ENCODE measurements around the gene AVPI1.

Gene AVPI1

DNA sequence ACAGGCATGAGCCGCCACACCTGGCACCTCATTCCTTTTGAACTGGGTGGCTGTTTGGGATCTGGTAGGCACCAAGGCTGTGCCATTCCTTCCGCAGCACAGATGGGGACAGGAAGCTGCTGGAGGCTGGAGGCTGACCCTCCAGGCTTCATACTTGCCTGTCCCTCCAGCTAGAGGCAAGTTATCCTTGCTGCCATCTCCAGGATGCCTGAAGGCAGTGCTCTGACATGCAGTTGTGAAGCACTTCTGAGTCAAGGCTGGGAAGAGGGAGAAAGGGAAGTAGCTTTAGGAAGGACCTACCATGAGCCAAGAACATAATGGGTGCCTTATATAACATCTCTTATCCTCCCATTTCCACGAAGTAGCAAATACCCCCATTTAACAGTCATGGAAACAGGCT lies 36.0 kb upstream of the AVPI1 start:
- H4K20me1 ChIP-seq = 0 out of 2 replicates have a peak, but pooled peaks cover 12% of the 10 kb centered on the region
- TF ChIP-seq Cebpa-rat (IDR thresholded peaks at IDR 0.05) = no peak

DNA sequence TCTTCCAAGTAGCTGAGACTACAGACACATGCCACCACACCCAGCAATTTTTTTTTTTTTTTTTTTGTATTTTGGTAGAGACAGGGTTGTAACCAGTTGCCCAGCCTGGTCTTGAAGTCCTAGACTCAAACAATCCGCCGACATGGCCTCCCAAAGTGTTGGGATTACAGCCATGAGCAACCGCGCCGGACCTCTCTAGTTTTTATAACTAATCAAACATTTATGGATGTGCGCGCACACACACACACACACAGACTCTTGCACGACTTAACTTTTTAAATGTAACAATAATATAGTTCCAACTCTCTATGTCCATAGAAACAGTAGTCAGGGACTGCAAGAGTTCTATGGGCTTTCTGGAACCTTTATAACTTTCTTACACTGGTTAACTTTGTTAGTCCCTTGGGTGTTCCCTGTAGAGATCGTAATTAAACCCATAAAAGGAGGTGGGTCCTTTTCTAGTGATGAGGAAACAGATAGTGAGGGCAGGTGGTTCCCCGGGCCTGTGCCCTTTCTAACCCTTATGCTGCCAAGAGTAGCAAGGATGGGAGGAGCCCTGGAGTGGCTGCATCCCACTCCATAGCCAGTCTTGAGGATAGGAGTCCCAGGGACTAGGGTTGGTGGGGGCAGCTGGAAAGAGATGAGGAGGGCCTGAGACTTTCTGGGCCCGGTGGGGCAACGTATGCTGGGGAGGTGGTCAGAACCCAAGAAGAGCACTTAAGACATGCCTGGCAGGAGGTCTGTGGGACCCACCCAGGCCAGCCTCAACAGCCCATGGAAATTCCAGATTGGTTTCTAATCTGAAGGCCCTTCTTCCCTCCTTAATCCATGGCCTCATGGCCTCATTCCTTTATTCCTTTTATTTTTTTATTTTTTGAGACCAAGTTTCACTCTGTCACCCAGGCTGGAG lies 35.1 kb upstream of the AVPI1 start:
- peaks cover 33% of the 10 kb centered on the region for H3K4me1 ChIP-seq
- peaks cover 20% of the 10 kb centered on the region; the same call in 1 of the 2 replicates for H4K20me1 ChIP-seq
- H3K4me2 ChIP-seq = no peak overlapping the region
- H3K27me3 ChIP-seq = no peaks in the 10 kb centered on the region
- peaks cover 24% of the 10 kb centered on the region for H3K36me3 ChIP-seq
- H3K4me3 ChIP-seq = no peak overlapping the region
- no peak for TF ChIP-seq Cebpa-rat (IDR thresholded peaks at IDR 0.05)
- no peaks in the 10 kb centered on the region for H3K9me3 ChIP-seq
- H3K9ac ChIP-seq = no peak overlapping the region
- no peak overlapping the region for H3K27ac ChIP-seq

More for the DNA sequence above, 36.0 kb upstream of the AVPI1 start:
- H3K9me3 ChIP-seq = no peaks in the 10 kb centered on the region
- H3K4me3 ChIP-seq = no peak overlapping the region
- H3K36me3 ChIP-seq = peaks cover 15% of the 10 kb centered on the region; the same call in 1 of the 2 replicates
- peaks cover 24% of the 10 kb centered on the region for H3K4me1 ChIP-seq
- no peaks in the 10 kb centered on the region for H3K27me3 ChIP-seq
- no peak overlapping the region for H3K27ac ChIP-seq
- H3K9ac ChIP-seq = no peak overlapping the region
- H3K4me2 ChIP-seq = no peak overlapping the region

DNA sequence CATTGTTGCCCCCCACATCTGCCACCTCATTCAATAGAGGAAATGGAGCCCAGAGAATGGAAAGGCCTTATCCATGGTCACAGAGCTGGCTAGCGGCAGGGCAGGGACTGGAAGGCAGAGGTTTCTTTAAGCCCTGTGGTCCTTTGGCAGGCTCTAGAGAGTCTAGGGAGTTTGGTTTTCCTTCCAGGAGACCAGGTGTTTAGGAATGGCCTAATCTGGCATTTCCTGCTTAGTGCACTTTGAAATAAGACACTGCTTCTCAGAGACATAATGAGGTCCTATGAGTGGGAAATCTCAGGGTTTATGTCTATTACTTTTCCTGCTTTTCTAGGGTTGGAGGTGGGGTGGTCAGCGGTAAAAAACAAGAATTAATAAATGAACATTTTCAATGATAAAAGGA lies 32.6 kb upstream of the AVPI1 start:
- Histone ChIP-seq H3K4me2 (no peak overlapping the region; the same call in 1 of the 2 replicates), H3K9ac (no peak overlapping the region), H3K9me3 (no peaks in the 10 kb centered on the region), H3K4me3 (no peak overlapping the region), H3K4me1 (peaks cover 57% of the 10 kb centered on the region), H3K27ac (no peak overlapping the region), H3K36me3 (peaks cover 35% of the 10 kb centered on the region), H4K20me1 (peaks cover 40% of the 10 kb centered on the region), H3K27me3 (no peaks in the 10 kb centered on the region)
- TF ChIP-seq Cebpa-rat (IDR thresholded peaks at IDR 0.05) = no peak

DNA sequence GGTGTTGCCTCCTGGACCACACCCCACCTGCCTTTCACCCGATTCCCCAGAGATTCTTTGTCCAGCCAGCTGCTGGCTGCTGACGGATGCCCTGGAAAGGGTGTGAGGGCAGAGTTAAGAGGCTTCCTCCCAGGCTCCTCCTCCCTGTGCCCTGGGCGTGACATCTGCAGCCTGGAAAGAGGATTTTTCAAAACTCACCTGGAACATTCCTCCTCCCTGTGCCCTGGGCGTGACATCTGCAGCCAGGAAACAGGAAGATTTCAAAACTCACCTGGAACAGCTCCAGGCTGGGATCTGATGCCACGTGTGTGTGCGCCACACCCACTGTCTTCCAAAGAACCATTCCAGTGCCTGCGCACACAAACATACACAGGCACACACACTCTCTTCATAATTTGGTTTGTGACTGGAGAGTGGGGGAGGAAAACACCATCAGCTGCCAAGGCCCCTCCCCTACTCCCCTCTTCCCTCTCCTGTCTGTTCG lies 31.7 kb upstream of the AVPI1 start:
- peak overlapping the region; percentile 21; the same call in 1 of the 2 replicates for H3K9ac ChIP-seq
- peaks cover 57% of the 10 kb centered on the region for H3K4me1 ChIP-seq
- peaks cover 40% of the 10 kb centered on the region for H4K20me1 ChIP-seq
- H3K36me3 ChIP-seq = peaks cover 35% of the 10 kb centered on the region
- no peaks in the 10 kb centered on the region for H3K9me3 ChIP-seq
- peak overlapping the region; percentile 33; the same call in 1 of the 2 replicates for H3K27ac ChIP-seq
- no peaks in the 10 kb centered on the region for H3K27me3 ChIP-seq
- H3K4me2 ChIP-seq = peak overlapping the region; percentile 86
- TF ChIP-seq Cebpa-rat (IDR thresholded peaks at IDR 0.05) = no peak
- no peak overlapping the region for H3K4me3 ChIP-seq

DNA sequence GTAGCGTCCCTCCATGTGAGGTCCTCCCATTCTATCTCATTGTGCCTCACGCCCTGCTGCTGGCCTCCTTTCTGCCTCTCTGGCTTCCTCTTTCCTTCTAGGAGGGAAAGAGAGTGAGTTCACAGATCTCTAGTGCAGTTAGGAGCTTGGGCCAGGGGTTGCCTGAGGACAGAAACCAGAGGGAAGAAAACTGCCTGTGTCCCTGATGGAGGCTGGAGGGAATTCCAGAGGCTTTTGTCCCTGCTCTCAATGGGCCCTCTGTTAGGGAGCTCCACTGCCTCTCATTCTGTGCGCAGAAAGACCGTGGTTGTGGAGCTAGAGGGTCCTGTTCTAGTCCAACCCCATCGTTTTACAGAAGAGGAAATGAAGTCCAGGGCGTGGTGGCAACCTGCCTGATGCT lies 31.1 kb upstream of the AVPI1 start:
- Histone ChIP-seq H3K4me1 (peaks cover 59% of the 10 kb centered on the region), H3K36me3 (peaks cover 35% of the 10 kb centered on the region), H3K9me3 (no peaks in the 10 kb centered on the region), H3K4me3 (no peak overlapping the region), H3K9ac (peak overlapping the region; percentile 21; the same call in 1 of the 2 replicates), H3K27ac (peak overlapping the region; percentile 33; the same call in 1 of the 2 replicates), H4K20me1 (peaks cover 40% of the 10 kb centered on the region), H3K4me2 (peak overlapping the region; percentile 86), H3K27me3 (no peaks in the 10 kb centered on the region)
- TF ChIP-seq Cebpa-rat (IDR thresholded peaks at IDR 0.05) = no peak

DNA sequence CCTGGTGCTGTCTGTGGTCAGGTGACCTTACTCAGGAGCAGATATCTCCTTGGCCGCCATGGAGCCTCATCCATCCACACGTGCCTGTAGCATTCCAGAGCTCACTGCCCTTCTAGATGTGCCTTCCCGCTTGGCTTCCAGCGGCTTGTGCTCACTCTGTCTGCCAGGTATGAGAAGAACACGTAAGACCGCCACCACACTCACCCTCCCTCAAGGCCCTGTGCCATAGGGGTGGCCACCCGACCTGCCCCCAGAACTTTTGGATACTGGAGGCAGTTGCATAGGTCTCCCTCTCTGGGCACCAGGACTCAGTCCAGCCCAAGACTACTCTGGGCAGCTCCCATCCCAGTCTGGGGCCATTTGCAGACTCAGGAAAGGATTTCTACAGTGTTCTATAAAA lies 30.6 kb upstream of the AVPI1 start:
- Histone ChIP-seq H3K4me3 (no peak overlapping the region), H3K36me3 (peaks cover 35% of the 10 kb centered on the region), H3K27ac (no peak overlapping the region; the same call in 1 of the 2 replicates), H3K4me2 (peak overlapping the region; percentile 86; the same call in 1 of the 2 replicates), H3K9me3 (no peaks in the 10 kb centered on the region), H3K4me1 (peaks cover 64% of the 10 kb centered on the region), H3K9ac (no peak overlapping the region; the same call in 1 of the 2 replicates), H3K27me3 (no peaks in the 10 kb centered on the region), H4K20me1 (peaks cover 40% of the 10 kb centered on the region)
- TF ChIP-seq Cebpa-rat (IDR thresholded peaks at IDR 0.05) = no peak

DNA sequence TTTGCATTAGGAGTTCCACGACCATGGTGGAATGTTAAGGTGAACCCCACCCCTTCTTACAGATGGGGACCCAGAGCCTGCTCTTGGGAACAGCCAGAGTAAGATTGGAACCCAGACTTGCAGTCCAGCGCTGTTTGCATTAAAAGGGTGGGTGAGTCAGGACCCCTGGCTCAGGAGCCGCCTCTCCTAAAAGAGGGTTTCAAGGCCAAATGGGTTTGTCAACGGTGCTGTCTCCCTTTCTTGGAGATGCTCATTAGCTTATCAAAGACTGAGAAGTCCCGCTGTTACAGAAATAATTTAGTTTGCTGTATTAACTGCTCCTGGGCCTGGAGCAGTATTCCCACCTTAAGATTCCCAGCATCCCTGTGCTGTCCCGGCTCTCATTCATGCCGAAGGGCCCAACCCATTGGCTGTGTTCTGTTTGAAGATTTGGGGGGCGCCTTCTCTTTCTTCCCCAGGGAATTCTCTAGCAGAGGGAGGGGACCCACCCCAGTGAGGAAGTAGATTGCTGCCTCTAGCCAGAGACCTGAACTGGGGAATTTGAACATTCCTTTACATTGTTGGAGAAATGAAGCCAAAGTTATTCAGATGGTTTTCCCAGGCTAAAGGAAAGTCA lies 28.3 kb upstream of the AVPI1 start:
- H3K4me3 ChIP-seq = peak overlapping the region; percentile 83
- TF ChIP-seq Cebpa-rat (IDR thresholded peaks at IDR 0.05) = no peak
- peaks cover 35% of the 10 kb centered on the region for H3K36me3 ChIP-seq
- H3K27ac ChIP-seq = peak overlapping the region; percentile 94
- H3K27me3 ChIP-seq = no peaks in the 10 kb centered on the region
- peak overlapping the region; percentile 86 for H3K4me2 ChIP-seq
- peaks cover 40% of the 10 kb centered on the region for H4K20me1 ChIP-seq
- H3K4me1 ChIP-seq = peaks cover 58% of the 10 kb centered on the region
- H3K9ac ChIP-seq = peak overlapping the region; percentile 91
- no peaks in the 10 kb centered on the region for H3K9me3 ChIP-seq

DNA sequence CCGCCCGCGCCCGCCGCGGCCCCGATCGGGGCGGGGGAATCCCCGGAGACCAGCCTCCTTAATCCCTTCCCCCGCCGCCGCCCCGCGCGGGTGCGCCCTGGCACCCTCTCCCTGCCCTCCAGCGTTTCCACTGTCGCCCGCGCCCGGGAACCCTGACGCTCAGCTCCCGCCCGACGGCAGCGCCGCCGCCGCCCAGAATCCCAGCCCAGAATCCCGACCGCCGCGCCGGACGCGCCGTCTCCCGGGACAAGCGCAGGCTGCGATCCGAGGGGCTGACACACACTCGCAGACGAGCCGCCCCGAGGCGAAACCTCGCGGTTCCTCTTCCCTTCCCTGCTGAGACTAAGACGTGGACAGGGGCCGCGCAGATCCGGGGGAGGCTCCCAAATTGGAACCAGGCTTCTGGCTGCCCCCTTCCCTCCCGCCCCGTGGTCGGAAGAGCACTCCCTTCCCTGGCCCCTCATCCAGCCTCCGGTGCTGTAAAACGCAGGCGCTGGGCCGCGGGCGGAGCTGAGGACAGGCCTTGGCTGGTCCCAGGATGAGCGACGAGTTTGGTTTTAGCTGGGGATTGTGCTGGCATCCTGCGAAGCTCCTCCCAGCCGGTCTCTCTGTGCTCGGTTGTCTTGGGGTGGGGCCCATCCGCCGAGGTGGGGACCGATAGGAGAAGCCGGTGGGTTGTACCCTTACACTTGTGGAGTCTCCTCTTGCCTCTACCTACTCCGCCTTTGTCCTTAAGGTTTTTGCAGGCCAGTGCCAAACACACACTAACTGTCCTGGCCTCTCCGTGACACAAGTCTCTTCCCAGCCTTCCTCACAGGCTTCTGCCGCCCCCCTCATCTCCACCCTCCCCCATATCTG lies 27.6 kb upstream of the AVPI1 start:
- H3K9ac ChIP-seq = peak overlapping the region; percentile 91
- peak overlapping the region; percentile 94 for H3K27ac ChIP-seq
- H3K9me3 ChIP-seq = no peaks in the 10 kb centered on the region
- no peaks in the 10 kb centered on the region for H3K27me3 ChIP-seq
- H3K36me3 ChIP-seq = peaks cover 34% of the 10 kb centered on the region
- H4K20me1 ChIP-seq = peaks cover 40% of the 10 kb centered on the region
- no peak for TF ChIP-seq Cebpa-rat (IDR thresholded peaks at IDR 0.05)
- peak overlapping the region; percentile 86 for H3K4me2 ChIP-seq
- H3K4me3 ChIP-seq = peak overlapping the region; percentile 83
- peaks cover 60% of the 10 kb centered on the region for H3K4me1 ChIP-seq

DNA sequence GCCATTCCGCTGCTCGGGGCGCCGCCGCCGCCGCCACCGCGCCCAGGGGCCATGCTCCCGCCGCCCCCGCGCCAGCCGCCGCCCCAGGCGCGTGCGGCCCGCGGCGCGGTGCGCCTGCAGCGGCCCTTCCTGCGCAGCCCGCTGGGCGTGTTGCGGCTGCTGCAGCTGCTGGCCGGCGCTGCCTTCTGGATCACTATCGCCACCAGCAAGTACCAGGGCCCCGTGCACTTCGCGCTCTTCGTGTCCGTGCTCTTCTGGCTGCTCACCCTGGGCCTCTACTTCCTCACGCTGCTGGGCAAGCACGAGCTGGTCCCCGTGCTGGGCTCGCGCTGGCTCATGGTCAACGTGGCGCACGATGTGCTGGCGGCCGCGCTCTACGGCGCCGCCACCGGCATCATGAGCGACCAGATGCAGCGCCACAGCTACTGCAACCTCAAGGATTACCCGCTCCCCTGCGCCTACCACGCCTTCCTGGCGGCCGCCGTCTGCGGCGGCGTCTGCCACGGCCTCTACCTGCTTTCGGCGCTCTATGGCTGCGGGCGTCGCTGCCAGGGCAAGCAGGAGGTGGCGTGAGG lies 26.9 kb upstream of the AVPI1 start:
- Histone ChIP-seq H3K4me1 (peaks cover 59% of the 10 kb centered on the region), H3K9ac (peak overlapping the region; percentile 91), H3K9me3 (no peaks in the 10 kb centered on the region), H3K4me3 (peak overlapping the region; percentile 83), H3K36me3 (peaks cover 26% of the 10 kb centered on the region), H3K4me2 (peak overlapping the region; percentile 86), H3K27ac (peak overlapping the region; percentile 94), H3K27me3 (no peaks in the 10 kb centered on the region), H4K20me1 (peaks cover 37% of the 10 kb centered on the region)
- no peak for TF ChIP-seq Cebpa-rat (IDR thresholded peaks at IDR 0.05)

Measured in BLaER1 (cell line).